ENCODE measurements around the gene RNF157.

DNA sequence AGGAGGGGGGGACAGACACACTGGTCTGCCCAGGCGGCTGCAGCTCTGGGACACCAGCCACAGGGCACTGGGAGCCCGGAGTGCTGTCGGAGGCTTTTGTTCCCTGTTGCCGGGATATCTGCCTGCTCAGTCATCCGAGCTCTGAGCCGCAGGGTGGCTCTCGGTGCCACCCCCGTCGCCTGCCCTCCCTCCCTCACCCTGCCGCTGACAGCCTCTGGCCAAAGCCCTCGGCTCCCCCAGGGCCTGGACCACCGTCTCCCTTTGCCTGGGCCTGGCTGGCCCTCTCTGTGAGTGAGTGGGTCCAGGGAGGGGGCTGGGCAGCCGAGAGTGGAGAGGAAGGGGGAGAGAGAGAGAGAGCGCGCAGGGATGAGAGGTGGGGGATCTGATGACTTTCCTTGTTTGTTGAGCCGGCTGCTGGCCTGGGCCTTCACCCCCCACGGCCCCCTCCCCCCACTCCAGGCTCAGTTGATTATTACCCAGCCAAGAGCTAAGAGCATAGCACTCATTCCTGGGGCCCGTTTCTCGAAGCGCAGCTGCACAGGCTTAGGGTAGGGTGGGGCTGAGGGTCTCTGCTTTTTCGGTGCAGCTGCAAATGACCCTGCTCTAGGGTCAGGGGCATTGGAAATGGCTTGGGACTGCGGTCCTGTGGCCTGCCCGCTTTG, 101.9 kb downstream of the RNF157 start:
- TF ChIP-seq, protein P1, sequence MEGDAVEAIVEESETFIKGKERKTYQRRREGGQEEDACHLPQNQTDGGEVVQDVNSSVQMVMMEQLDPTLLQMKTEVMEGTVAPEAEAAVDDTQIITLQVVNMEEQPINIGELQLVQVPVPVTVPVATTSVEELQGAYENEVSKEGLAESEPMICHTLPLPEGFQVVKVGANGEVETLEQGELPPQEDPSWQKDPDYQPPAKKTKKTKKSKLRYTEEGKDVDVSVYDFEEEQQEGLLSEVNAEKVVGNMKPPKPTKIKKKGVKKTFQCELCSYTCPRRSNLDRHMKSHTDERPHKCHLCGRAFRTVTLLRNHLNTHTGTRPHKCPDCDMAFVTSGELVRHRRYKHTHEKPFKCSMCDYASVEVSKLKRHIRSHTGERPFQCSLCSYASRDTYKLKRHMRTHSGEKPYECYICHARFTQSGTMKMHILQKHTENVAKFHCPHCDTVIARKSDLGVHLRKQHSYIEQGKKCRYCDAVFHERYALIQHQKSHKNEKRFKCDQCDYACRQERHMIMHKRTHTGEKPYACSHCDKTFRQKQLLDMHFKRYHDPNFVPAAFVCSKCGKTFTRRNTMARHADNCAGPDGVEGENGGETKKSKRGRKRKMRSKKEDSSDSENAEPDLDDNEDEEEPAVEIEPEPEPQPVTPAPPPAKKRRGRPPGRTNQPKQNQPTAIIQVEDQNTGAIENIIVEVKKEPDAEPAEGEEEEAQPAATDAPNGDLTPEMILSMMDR (IDR thresholded peaks at IDR 0.05) = no peak
- no peak for TF ChIP-seq SIN3A (IDR thresholded peaks at IDR 0.05; ENCODE audit: borderline replicate concordance, insufficient read depth, low read depth, low read length)
- TF ChIP-seq, protein P2, sequence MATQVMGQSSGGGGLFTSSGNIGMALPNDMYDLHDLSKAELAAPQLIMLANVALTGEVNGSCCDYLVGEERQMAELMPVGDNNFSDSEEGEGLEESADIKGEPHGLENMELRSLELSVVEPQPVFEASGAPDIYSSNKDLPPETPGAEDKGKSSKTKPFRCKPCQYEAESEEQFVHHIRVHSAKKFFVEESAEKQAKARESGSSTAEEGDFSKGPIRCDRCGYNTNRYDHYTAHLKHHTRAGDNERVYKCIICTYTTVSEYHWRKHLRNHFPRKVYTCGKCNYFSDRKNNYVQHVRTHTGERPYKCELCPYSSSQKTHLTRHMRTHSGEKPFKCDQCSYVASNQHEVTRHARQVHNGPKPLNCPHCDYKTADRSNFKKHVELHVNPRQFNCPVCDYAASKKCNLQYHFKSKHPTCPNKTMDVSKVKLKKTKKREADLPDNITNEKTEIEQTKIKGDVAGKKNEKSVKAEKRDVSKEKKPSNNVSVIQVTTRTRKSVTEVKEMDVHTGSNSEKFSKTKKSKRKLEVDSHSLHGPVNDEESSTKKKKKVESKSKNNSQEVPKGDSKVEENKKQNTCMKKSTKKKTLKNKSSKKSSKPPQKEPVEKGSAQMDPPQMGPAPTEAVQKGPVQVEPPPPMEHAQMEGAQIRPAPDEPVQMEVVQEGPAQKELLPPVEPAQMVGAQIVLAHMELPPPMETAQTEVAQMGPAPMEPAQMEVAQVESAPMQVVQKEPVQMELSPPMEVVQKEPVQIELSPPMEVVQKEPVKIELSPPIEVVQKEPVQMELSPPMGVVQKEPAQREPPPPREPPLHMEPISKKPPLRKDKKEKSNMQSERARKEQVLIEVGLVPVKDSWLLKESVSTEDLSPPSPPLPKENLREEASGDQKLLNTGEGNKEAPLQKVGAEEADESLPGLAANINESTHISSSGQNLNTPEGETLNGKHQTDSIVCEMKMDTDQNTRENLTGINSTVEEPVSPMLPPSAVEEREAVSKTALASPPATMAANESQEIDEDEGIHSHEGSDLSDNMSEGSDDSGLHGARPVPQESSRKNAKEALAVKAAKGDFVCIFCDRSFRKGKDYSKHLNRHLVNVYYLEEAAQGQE (IDR thresholded peaks at IDR 0.05; ENCODE audit: insufficient read depth in 1 of 2, low read depth in 2 of 2, low read length in 1 of 2) = no peak

Data from Panc1 (cell line).